Gastroesophageal sphincter (tissue), 3 donors: ENCODE data around the gene BEND5.

ENCODE experiments used
- CTCF ChIP-seq, 4 experiments: fragments of 200-600 bp in 2 of 4; fragments of 450-650 bp in 2 of 4; sonication (generic) in 1 of 4; IDR thresholded peaks; one replicate each; pipeline ENCODE4 v1.5.1; 2017 to 2019; ENCODE audit warnings: antibody characterized with exemption in 4 of 4, mild to moderate bottlenecking in 2 of 4, moderate library complexity in 2 of 4
- EP300 ChIP-seq: sonication (generic); formaldehyde crosslinking; IDR thresholded peaks from one replicate; pipeline ENCODE4 v1.6.1; 2017; ENCODE audit warnings: antibody characterized with exemption, mild to moderate bottlenecking
- POLR2A ChIP-seq, 2 donors: fragments of 450-650 bp; IDR thresholded peaks; one replicate each; pipeline ENCODE4 v1.6.1; 2017; ENCODE audit warnings: antibody characterized with exemption in 2 of 2, mild to moderate bottlenecking in 2 of 2, moderate library complexity in 1 of 2
- POLR2AphosphoS5 ChIP-seq: sonication (generic); formaldehyde crosslinking; IDR thresholded peaks from one replicate; pipeline ENCODE4 v1.6.1; 2017; ENCODE audit warnings: antibody characterized with exemption

- TF ChIP-seq CTCF (IDR thresholded peaks at IDR 0.05) (no peak), POLR2AphosphoS5 (no peak), POLR2A (IDR thresholded peaks at IDR 0.05) (no peak), EP300 (no peak)
These were observed 9.2 kb upstream of the BEND5 start for GRCh38 chr1:48785869-48786268.
